HCT116 (cell line): ENCODE results near the gene PFKFB2. TPM values are rescaled to one million over a fixed set of nuclear protein-coding genes. Genes with fewer than 3 reads are reported as not detected.

Experiments
- ATAC-seq: fragments of 200-7000 bp; cut with Tn5 transposase; 2 replicates; pipeline ENCODE4 v1.9.1; 2020; ENCODE audit warnings: mild to moderate bottlenecking, moderate library complexity
- BruUV-seq: library from RNA; stranded (reverse); fragments of 400-500 nt; replicated peaks from 2 replicates; lab custom pipeline; 2021; lab: Mats Ljungman, UMichigan
- CTCF ChIA-PET: fragments of 300-600 bp; sonication (Branson Sonifier 250); formaldehyde crosslinking; loops from one replicate; lab custom pipeline; 2021; ENCODE audit warnings: antibody characterized with exemption; lab: Charles Lee
- POLR2A ChIA-PET: fragments of 300-600, 350-600 bp; sonication (Branson Sonifier 250); formaldehyde crosslinking; loops from one replicate; lab custom pipeline; 2021; ENCODE audit warnings: antibody characterized with exemption; lab: Charles Lee
- RAD21 ChIA-PET, 2 experiments: fragments of 300-600 bp; sonication (Branson Sonifier 250); formaldehyde crosslinking; loops; one replicate each; lab custom pipeline; 2023; ENCODE audit warnings: low total read pairs in 2 of 2; ENCODE audit not compliant: uncharacterized antibody in 2 of 2, unreplicated experiment in 2 of 2, low non-redundant PET in 1 of 2; lab: Charles Lee
- DNase-seq: peaks from one replicate; pipeline ENCODE4 v3.0.0-alpha.2; 2010; ENCODE audit warnings: low read depth, low spot score
- H2AFZ ChIP-seq: fragments of 200-600 bp; shearing (Covaris generic), sonication (generic); 2 replicates; pipeline ENCODE4 v1.6.1; 2017; ENCODE audit warnings: low read depth, mixed run types, mixed read lengths, antibody characterized with exemption, low read length; ENCODE audit not compliant: poor library complexity, severe bottlenecking
- H3K27ac ChIP-seq: 2 replicates; pipeline ENCODE4 v1.5.1; 2012; ENCODE audit warnings: low read depth, low read length
- H3K27me3 ChIP-seq: fragments of 200-600 bp; sonication (generic); 2 replicates; pipeline ENCODE4 v1.6.1; 2016; ENCODE audit warnings: mixed run types, low read length, mixed read lengths; ENCODE audit not compliant: insufficient read depth
- H3K36me3 ChIP-seq, 2 experiments: fragments of 200-500 bp in 1 of 2; fragments of 200-600 bp in 1 of 2; sonication (Bioruptor generic) in 1 of 2; sonication (generic) in 1 of 2; 2 replicates each; pipeline versions ENCODE4 v1.5.1 to v1.6.1; 2014 to 2016; ENCODE audit warnings: low read length in 2 of 2, inconsistent platforms in 1 of 2, mixed read lengths in 1 of 2, mixed run types in 1 of 2; ENCODE audit not compliant: insufficient read depth in 2 of 2, control insufficient read depth in 1 of 2
- H3K4me1 ChIP-seq, 2 experiments: fragments of 200-600 bp in 1 of 2; sonication (generic) in 1 of 2; 2 replicates each; pipeline versions ENCODE4 v1.5.1 to v1.6.1; 2012 to 2017; ENCODE audit warnings: low read length in 2 of 2, inconsistent platforms in 1 of 2, mild to moderate bottlenecking in 1 of 2, mixed read lengths in 1 of 2, mixed run types in 1 of 2, moderate library complexity in 1 of 2; ENCODE audit not compliant: insufficient read depth in 2 of 2, control insufficient read depth in 1 of 2
- H3K4me2 ChIP-seq: fragments of 200-600 bp; sonication (generic); 2 replicates; pipeline ENCODE4 v1.6.1; 2017; ENCODE audit warnings: mixed run types, low read length, mixed read lengths
- H3K4me3 ChIP-seq, 2 experiments: fragments of 200-600 bp in 1 of 2; sonication (generic) in 1 of 2; replicated peaks in 1 of 2; 2 replicates each; pipeline ENCODE4 v1.5.1; 2011 to 2016; ENCODE audit warnings: low read length in 2 of 2, control low read depth in 1 of 2, low read depth in 1 of 2, mild to moderate bottlenecking in 1 of 2, mixed read lengths in 1 of 2, mixed run types in 1 of 2
- H3K79me2 ChIP-seq: fragments of 200-600 bp; sonication (generic); 2 replicates; pipeline ENCODE4 v1.6.1; 2017; ENCODE audit warnings: mild to moderate bottlenecking, mixed run types, low read length, moderate library complexity, mixed read lengths; ENCODE audit not compliant: insufficient read depth
- H3K9ac ChIP-seq: fragments of 200-600 bp; sonication (generic); 2 replicates; pipeline ENCODE4 v1.6.1; 2016; ENCODE audit warnings: low read length, mixed read lengths
- H3K9me2 ChIP-seq: fragments of 200-600 bp; sonication (generic), shearing (Covaris generic); 2 replicates; pipeline ENCODE4 v1.6.1; 2017; ENCODE audit warnings: mixed run types, mild to moderate bottlenecking, moderate library complexity; ENCODE audit not compliant: insufficient read depth
- H3K9me3 ChIP-seq, 2 experiments: fragments of 200-500 bp in 1 of 2; fragments of 200-600 bp in 1 of 2; sonication (Bioruptor generic) in 1 of 2; sonication (generic) in 1 of 2; 2 replicates each; pipeline ENCODE4 v1.6.1; 2014 to 2017; ENCODE audit warnings: low read length in 2 of 2, mixed read lengths in 2 of 2, inconsistent platforms in 1 of 2, low read depth in 1 of 2, mild to moderate bottlenecking in 1 of 2, mixed run types in 1 of 2, moderate library complexity in 1 of 2; ENCODE audit not compliant: control insufficient read depth in 1 of 2, insufficient read depth in 1 of 2
- H4K20me1 ChIP-seq: fragments of 200-600 bp; sonication (generic), shearing (Covaris generic); 2 replicates; pipeline ENCODE4 v1.6.1; 2017; ENCODE audit warnings: mixed run types, mild to moderate bottlenecking, moderate library complexity; ENCODE audit not compliant: insufficient read depth
- EGR1 ChIP-seq: IDR thresholded peaks from 2 replicates; pipeline ENCODE4 v1.6.1; 2012; ENCODE audit warnings: low read depth
- EZH2 ChIP-seq: fragments of 200-600 bp; sonication (generic); IDR thresholded peaks from 2 replicates; pipeline ENCODE4 v1.6.1; 2017; ENCODE audit warnings: antibody characterized with exemption, mixed run types
- EZH2phosphoT487 ChIP-seq: fragments of 200-600 bp; IDR thresholded peaks from 2 replicates; pipeline ENCODE4 v1.6.1; 2018; ENCODE audit warnings: antibody characterized with exemption, borderline replicate concordance
- POLR2AphosphoS5 ChIP-seq: IDR thresholded peaks from 2 replicates; pipeline ENCODE4 v1.6.1; 2011; ENCODE audit warnings: mild to moderate bottlenecking, low read depth, low read length, moderate library complexity
- SIN3A ChIP-seq: IDR thresholded peaks from 2 replicates; pipeline ENCODE4 v1.6.1; 2012; ENCODE audit warnings: low read depth
- SP1 ChIP-seq: IDR thresholded peaks from 2 replicates; pipeline ENCODE4 v1.6.1; 2012; ENCODE audit warnings: low read depth
- SRF ChIP-seq: IDR thresholded peaks from 2 replicates; pipeline ENCODE4 v1.6.1; 2012; ENCODE audit warnings: low read depth
- TCF7L2 ChIP-seq: IDR thresholded peaks from 2 replicates; pipeline ENCODE4 v1.7.0; 2011; ENCODE audit warnings: borderline replicate concordance, inconsistent platforms; ENCODE audit not compliant: insufficient read depth, insufficient read length; ENCODE audit errors: extremely low read depth
- YY1 ChIP-seq: IDR thresholded peaks from 2 replicates; pipeline ENCODE4 v1.6.1; 2011; ENCODE audit warnings: low read length, low read depth, moderate library complexity, mild to moderate bottlenecking; ENCODE audit not compliant: insufficient replicate concordance; ENCODE audit errors: extremely low read depth
- ZBTB33 ChIP-seq: IDR thresholded peaks from 2 replicates; pipeline ENCODE4 v1.6.1; 2011; ENCODE audit warnings: mild to moderate bottlenecking, low read length, moderate library complexity; ENCODE audit not compliant: insufficient replicate concordance; ENCODE audit errors: extremely low read depth
- ZFX ChIP-seq: fragments of 450-650 bp; IDR thresholded peaks from 2 replicates; pipeline ENCODE4 v1.6.1; 2017
- intact Hi-C: fragments of 100-400 bp; cut with micrococcal nuclease; formaldehyde crosslinking; loops from 2 replicates; pipeline ENCODE4 v1.10.0; 2022
- total RNA-seq: library from RNA; stranded (reverse); gene quantifications from one replicate; pipeline ENCODE4 v1.2.1, GENCODE V29; 2021; ENCODE audit not compliant: unreplicated experiment

The PFKFB2 gene
- total RNA-seq, 1 experiment from 2014 or later = 13.9 TPM

- Histone ChIP-seq H3K79me2 (no peaks in the 10 kb centered on the region), H3K36me3 (no peaks in the 10 kb centered on the region), H3K4me2 (no peak overlapping the region), H3K9ac (no peak overlapping the region), H3K9me3 (no peaks in the 10 kb centered on the region; a peak in 1 of 4 replicates), H3K27me3 (no peaks in the 10 kb centered on the region), H4K20me1 (no peaks in the 10 kb centered on the region), H2AFZ (no peak overlapping the region), H3K27ac (no peak overlapping the region), H3K4me3 (no peak overlapping the region), H3K9me2 (no peaks in the 10 kb centered on the region), H3K4me1 (peaks cover 16 to 53% of the 10 kb centered on the region in 2 experiments)
- POLR2A ChIA-PET = interaction anchor here (1.1 kb wide), 1 partner anchor 11 kb away, joined by 4 read pairs; no protein-coding TSS in a partner anchor
- TF ChIP-seq EZH2 = no peak
- no peak for TF ChIP-seq ZFX
- no peak for TF ChIP-seq POLR2AphosphoS5
- no peak for TF ChIP-seq ZBTB33
- no peak for TF ChIP-seq EGR1
- TF ChIP-seq EZH2phosphoT487 = no peak
- TF ChIP-seq SP1 = no peak
- TF ChIP-seq TCF7L2 = no peak
- no peak for TF ChIP-seq YY1
- TF ChIP-seq SRF = no peak
- TF ChIP-seq SIN3A = no peak
- no peak for DNase-seq
- CTCF ChIA-PET = no interaction called here
- intact Hi-C loops = no loop called here
- ATAC-seq = no peak
- BruUV-seq = no TSS peak
- RAD21 ChIA-PET = no interaction called here
Observed at GRCh38 chr1:207010726-207011125, 42.3 kb upstream of the PFKFB2 start.
